HepG2 (cell line): Measurements from ENCODE around the gene H6PD. TPM values are rescaled to one million over a fixed set of nuclear protein-coding genes. Genes with fewer than 3 reads are reported as not detected.

Source experiments
- ARNTL ChIP-seq: sonication (generic); formaldehyde crosslinking; IDR thresholded peaks from 2 replicates; pipeline ENCODE4 v1.4.0; 2020; ENCODE audit warnings: mild to moderate bottlenecking, missing genetic modification reagents
- ATF4 ChIP-seq, 2 experiments: fragments of 450-650 bp in 1 of 2; sonication (generic) in 1 of 2; formaldehyde crosslinking; IDR thresholded peaks; 2 replicates each; pipeline versions ENCODE4 v1.5.0 to v1.8.0; 2020 to 2022; ENCODE audit warnings: mild to moderate bottlenecking in 1 of 2, missing genetic modification reagents in 1 of 2
- BORCS8-MEF2B ChIP-seq: sonication (generic); formaldehyde crosslinking; IDR thresholded peaks from 2 replicates; pipeline ENCODE4 v1.8.0; 2022; ENCODE audit warnings: mild to moderate bottlenecking, missing genetic modification reagents
- BRCA1 ChIP-seq: sonication (generic); formaldehyde crosslinking; IDR thresholded peaks from 2 replicates; pipeline ENCODE4 v1.4.0; 2020; ENCODE audit warnings: missing genetic modification reagents
- DPF2 ChIP-seq: sonication (generic); formaldehyde crosslinking; IDR thresholded peaks from 2 replicates; pipeline ENCODE4 v1.4.0; 2020; ENCODE audit warnings: mild to moderate bottlenecking, low read depth, missing genetic modification reagents, borderline replicate concordance
- E2F1 ChIP-seq: sonication (generic); formaldehyde crosslinking; IDR thresholded peaks from 2 replicates; pipeline ENCODE4 v1.5.0; 2020; ENCODE audit warnings: missing genetic modification reagents
- FOXM1 ChIP-seq: sonication (generic); formaldehyde crosslinking; IDR thresholded peaks from 2 replicates; pipeline ENCODE4 v1.5.0; 2020; ENCODE audit warnings: missing genetic modification reagents
- HDAC1 ChIP-seq: sonication (generic); formaldehyde crosslinking; IDR thresholded peaks from 2 replicates; pipeline ENCODE4 v1.5.1; 2020; ENCODE audit warnings: mild to moderate bottlenecking, missing genetic modification reagents
- IRF9 ChIP-seq: sonication (generic); formaldehyde crosslinking; IDR thresholded peaks from 2 replicates; pipeline ENCODE4 v1.8.0; 2022; ENCODE audit warnings: missing genetic modification reagents, mild to moderate bottlenecking, borderline replicate concordance
- POLR2G ChIP-seq: fragments of 200-400 bp; formaldehyde crosslinking; IDR thresholded peaks from 2 replicates; pipeline ENCODE4 v1.6.1; 2018; ENCODE audit warnings: mild to moderate bottlenecking, low read depth, low read length, moderate library complexity
- RFX1 ChIP-seq: fragments of 450-650 bp; IDR thresholded peaks from 2 replicates; pipeline ENCODE4 v1.6.1; 2017
- RXRA ChIP-seq: sonication (generic); formaldehyde crosslinking; IDR thresholded peaks from 2 replicates; pipeline ENCODE4 v1.5.1; 2020; ENCODE audit warnings: missing genetic modification reagents
- SP2 ChIP-seq: sonication (generic); formaldehyde crosslinking; IDR thresholded peaks from 2 replicates; pipeline ENCODE4 v1.5.1; 2020; ENCODE audit warnings: mild to moderate bottlenecking, missing genetic modification reagents
- ZHX1 ChIP-seq: sonication (generic); formaldehyde crosslinking; IDR thresholded peaks from 2 replicates; pipeline ENCODE4 v1.8.1; 2022; ENCODE audit warnings: low read depth, mild to moderate bottlenecking, missing genetic modification reagents
- ZNF333 ChIP-seq: sonication (generic); formaldehyde crosslinking; IDR thresholded peaks from 2 replicates; pipeline ENCODE4 v1.4.0; 2020; ENCODE audit warnings: mild to moderate bottlenecking, missing genetic modification reagents, borderline replicate concordance
- ZNF552 ChIP-seq: sonication (generic); formaldehyde crosslinking; IDR thresholded peaks from 2 replicates; pipeline ENCODE4 v1.9.0; 2022; ENCODE audit warnings: missing genetic modification reagents, mild to moderate bottlenecking, borderline replicate concordance
- ZNF577 ChIP-seq: sonication (generic); formaldehyde crosslinking; IDR thresholded peaks from 2 replicates; pipeline ENCODE4 v1.4.0; 2020; ENCODE audit warnings: mild to moderate bottlenecking, low read depth, missing genetic modification reagents, borderline replicate concordance
- ZNF598 ChIP-seq: sonication (generic); formaldehyde crosslinking; IDR thresholded peaks from 2 replicates; pipeline ENCODE4 v1.5.1; 2020; ENCODE audit warnings: mild to moderate bottlenecking, missing genetic modification reagents, borderline replicate concordance
- ZNF644 ChIP-seq: IDR thresholded peaks from 2 replicates; pipeline ENCODE4 v1.6.1; 2016; ENCODE audit warnings: low read depth
- ZNF850 ChIP-seq: sonication (generic); formaldehyde crosslinking; conservative IDR thresholded peaks from 2 replicates; pipeline ENCODE4 v1.9.0; 2021; ENCODE audit warnings: mild to moderate bottlenecking, missing genetic modification reagents
- ZNF883 ChIP-seq: sonication (generic); formaldehyde crosslinking; IDR thresholded peaks from 2 replicates; pipeline ENCODE4 v1.5.1; 2020; ENCODE audit warnings: mild to moderate bottlenecking, missing genetic modification reagents; ENCODE audit errors: not compliant biosample characterization
- ZSCAN21 ChIP-seq: sonication (generic); formaldehyde crosslinking; IDR thresholded peaks from 2 replicates; pipeline ENCODE4 v1.8.0; 2022; ENCODE audit warnings: mild to moderate bottlenecking, missing genetic modification reagents, moderate library complexity, borderline replicate concordance
- ZSCAN22 ChIP-seq: sonication (generic); formaldehyde crosslinking; IDR thresholded peaks from 2 replicates; pipeline ENCODE4 v1.4.0; 2020; ENCODE audit warnings: mild to moderate bottlenecking, missing genetic modification reagents
- ZSCAN31 ChIP-seq: sonication (generic); formaldehyde crosslinking; IDR thresholded peaks from 2 replicates; pipeline ENCODE4 v1.5.0; 2020; ENCODE audit warnings: low read depth, mild to moderate bottlenecking, missing genetic modification reagents
- polyA plus RNA-seq, 8 experiments: library from polyadenylated mRNA; depleted of rRNA in 3 of 8; stranded (reverse) in 7 of 8; unstranded in 1 of 8; fragments of >200 nt; fragmentation: Illumina TruSeq in 4 of 8; extraction: Trizol in 4 of 8; gene quantifications; 2 replicates each; pipeline versions ENCODE4 v1.2.1 to v1.2.3, GENCODE V29; 2011 to 2016; ENCODE audit warnings: low read depth in 4 of 8, missing spikeins in 1 of 8, mixed read lengths in 1 of 8; ENCODE audit not compliant: insufficient read depth in 1 of 8
- total RNA-seq, 5 experiments: library from RNA; depleted of rRNA; stranded (reverse); fragments of >200 nt; fragmentation: Illumina TruSeq; extraction: Trizol; gene quantifications; 2 replicates each; pipeline ENCODE4 v1.2.3, GENCODE V29; 2016; ENCODE audit warnings: low read depth in 1 of 5

H6PD gene
- total and polyA plus RNA-seq, 2 of the 13 experiments (the other 11 are each of a cell fraction or from before 2014, with no cell fraction given) = 9.3 to 14.1 TPM

- TF ChIP-seq ZSCAN31 (peak; percentile 50), RFX1 (no peak), POLR2G (peak; percentile 79), HDAC1 (CRISPR knock-in tag) (peak; percentile 87), BORCS8-MEF2B (CRISPR knock-in tag) (0 out of 2 replicates have a peak, but pooled peaks have one; percentile 65), DPF2 (peak; percentile 38; the same call in 1 of the 2 replicates), FOXM1 (CRISPR knock-in tag) (peak; percentile 74; the same call in 1 of the 2 replicates), ZSCAN21 (CRISPR knock-in tag) (peak; percentile 59; the same call in 1 of the 2 replicates), ZNF598 (CRISPR knock-in tag) (0 out of 2 replicates have a peak, but pooled peaks have one; percentile 38), IRF9 (CRISPR knock-in tag) (peak; percentile 64; the same call in 1 of the 2 replicates), ATF4 (CRISPR knock-in tag; IDR thresholded peaks at IDR 0.05) (no peak), ZNF333 (CRISPR knock-in tag) (no peak), SP2 (peak; percentile 48; the same call in 1 of the 2 replicates), ARNTL (CRISPR knock-in tag) (peak; percentile 75), ZNF850 (CRISPR knock-in tag) (no peak), RXRA (peak; percentile 69), ZNF552 (CRISPR knock-in tag) (0 out of 2 replicates have a peak, but pooled peaks have one; percentile 34), ZHX1 (CRISPR knock-in tag) (no peak), ZNF577 (CRISPR knock-in tag) (no peak), ZSCAN22 (CRISPR knock-in tag) (0 out of 2 replicates have a peak, but pooled peaks have one; percentile 36), ZNF883 (CRISPR knock-in tag) (peak; percentile 49), BRCA1 (CRISPR knock-in tag) (0 out of 2 replicates have a peak, but pooled peaks have one; percentile 19), E2F1 (CRISPR knock-in tag) (no peak), ZNF644 (CRISPR knock-in tag) (no peak)
These were observed at the start of gene H6PD (continued) for GRCh38 chr1:9234223-9235095.
